GM23338 (cell line): ENCODE measurements around the gene SCN4A. TPM values are rescaled to one million over a fixed set of nuclear protein-coding genes. Genes with fewer than 3 reads are reported as not detected.
A peak's percentile ranks its signal among the peaks of the same experiment; 100 is the strongest.

Experiments used
- ATAC-seq: fragments of 200-7000 bp; cut with Tn5 transposase; 3 replicates; pipeline ENCODE4 v1.9.1; 2020
- DNase-seq: peaks from one replicate; pipeline ENCODE4 v3.0.0-alpha.2; 2015; ENCODE audit warnings: low spot score
- H2AFZ ChIP-seq: fragments of 200-600 bp; sonication (generic); 2 replicates; pipeline ENCODE4 v1.8.0; 2016; ENCODE audit warnings: antibody characterized with exemption, mild to moderate bottlenecking, moderate library complexity
- H3F3A ChIP-seq: fragments of 200-600 bp; sonication (generic); replicated peaks from 2 replicates; pipeline ENCODE4 v1.8.0; 2017; ENCODE audit warnings: antibody characterized with exemption, mixed run types, low read depth
- H3K27ac ChIP-seq: fragments of 200-600 bp; sonication (generic); 2 replicates; pipeline ENCODE4 v1.6.1; 2016; ENCODE audit warnings: low read depth
- H3K27me3 ChIP-seq: fragments of 200-600 bp; sonication (generic); 2 replicates; pipeline ENCODE4 v1.8.0; 2016; ENCODE audit warnings: mild to moderate bottlenecking, mixed run types, moderate library complexity; ENCODE audit not compliant: insufficient read depth
- H3K36me3 ChIP-seq: fragments of 200-600 bp; sonication (generic); 2 replicates; pipeline ENCODE4 v1.8.0; 2016; ENCODE audit warnings: mild to moderate bottlenecking; ENCODE audit not compliant: insufficient read depth
- H3K4me1 ChIP-seq: fragments of 200-600 bp; sonication (generic); 2 replicates; pipeline ENCODE4 v1.8.0; 2016; ENCODE audit warnings: mild to moderate bottlenecking, moderate library complexity; ENCODE audit not compliant: insufficient read depth
- H3K4me2 ChIP-seq: fragments of 200-600 bp; sonication (generic); 2 replicates; pipeline ENCODE4 v1.7.1; 2017; ENCODE audit warnings: mixed run types
- H3K4me3 ChIP-seq: fragments of 200-600 bp; sonication (generic); 2 replicates; pipeline ENCODE4 v1.6.1; 2016; ENCODE audit warnings: mixed run types
- H3K79me2 ChIP-seq: fragments of 200-600 bp; sonication (generic); replicated peaks from 2 replicates; pipeline ENCODE4 v1.8.0; 2017; ENCODE audit warnings: mild to moderate bottlenecking; ENCODE audit not compliant: insufficient read depth
- H3K9me2 ChIP-seq: fragments of 200-600 bp; sonication (generic); 2 replicates; pipeline ENCODE4 v1.8.0; 2017; ENCODE audit not compliant: insufficient read depth
- H4K20me1 ChIP-seq: fragments of 200-600 bp; sonication (generic); replicated peaks from 2 replicates; pipeline ENCODE4 v1.8.0; 2017; ENCODE audit warnings: mild to moderate bottlenecking; ENCODE audit not compliant: insufficient read depth
- H3K27ac Mint-ChIP-seq: 2 replicates; pipeline ENCODE4 v1.8.0; 2020; ENCODE audit warnings: inconsistent platforms, mild to moderate bottlenecking, moderate library complexity, mixed read lengths
- H3K27me3 Mint-ChIP-seq: 3 replicates; pipeline ENCODE4 v1.8.0; 2022; ENCODE audit warnings: low read depth, mild to moderate bottlenecking, moderate library complexity, mixed read lengths, inconsistent platforms; ENCODE audit not compliant: insufficient read depth, poor library complexity
- H3K36me3 Mint-ChIP-seq: 3 replicates; pipeline ENCODE4 v1.8.0; 2021; ENCODE audit warnings: low read depth, mild to moderate bottlenecking, inconsistent platforms, moderate library complexity, mixed read lengths
- H3K4me1 Mint-ChIP-seq: 3 replicates; pipeline ENCODE4 v1.8.0; 2020; ENCODE audit warnings: mild to moderate bottlenecking, inconsistent platforms, mixed read lengths
- H3K4me3 Mint-ChIP-seq: 3 replicates; pipeline ENCODE4 v1.8.0; 2021; ENCODE audit warnings: moderate library complexity, mild to moderate bottlenecking, inconsistent platforms, mixed read lengths
- H3K9me3 Mint-ChIP-seq: 3 replicates; pipeline ENCODE4 v1.8.0; 2020; ENCODE audit warnings: moderate library complexity, mild to moderate bottlenecking, inconsistent platforms, mixed read lengths
- CREB1 ChIP-seq: fragments of 250-450 bp; sonication (Bioruptor Pico); IDR thresholded peaks from 2 replicates; pipeline ENCODE4 v1.5.0; 2020; ENCODE audit warnings: low read depth, mild to moderate bottlenecking, moderate library complexity
- EZH2 ChIP-seq: fragments of 200-600 bp; sonication (generic); IDR thresholded peaks from one replicate; pipeline ENCODE4 v1.8.0; 2017; ENCODE audit warnings: antibody characterized with exemption, mild to moderate bottlenecking, low read depth; ENCODE audit not compliant: unreplicated experiment
- EZH2phosphoT487 ChIP-seq: fragments of 200-600 bp; sonication (generic); IDR thresholded peaks from one replicate; pipeline ENCODE4 v1.8.1; 2018; ENCODE audit warnings: antibody characterized with exemption; ENCODE audit not compliant: unreplicated experiment
- JUNB ChIP-seq: IDR thresholded peaks from one replicate; pipeline ENCODE4 v1.6.1; 2016; ENCODE audit warnings: antibody characterized with exemption; ENCODE audit not compliant: unreplicated experiment
- NANOG ChIP-seq: IDR thresholded peaks from 2 replicates; pipeline ENCODE4 v1.6.1; 2016; ENCODE audit warnings: antibody characterized with exemption, borderline replicate concordance
- POLR2AphosphoS5 ChIP-seq: IDR thresholded peaks from 2 replicates; pipeline ENCODE4 v1.6.1; 2016; ENCODE audit warnings: antibody characterized with exemption, low read depth
- STAT1 ChIP-seq: IDR thresholded peaks from one replicate; pipeline ENCODE4 v1.6.1; 2016; ENCODE audit warnings: antibody characterized with exemption; ENCODE audit not compliant: unreplicated experiment
- ZNF114 ChIP-seq: fragments of 250-450 bp; sonication (Bioruptor Pico); IDR thresholded peaks from 2 replicates; pipeline ENCODE4 v1.5.0; 2020; ENCODE audit warnings: mild to moderate bottlenecking, moderate library complexity
- ZNF331 ChIP-seq: fragments of 250-450 bp; sonication (Bioruptor Pico); IDR thresholded peaks from 2 replicates; pipeline ENCODE4 v1.5.0; 2020; ENCODE audit warnings: low read depth, mild to moderate bottlenecking, moderate library complexity
- polyA plus RNA-seq: library from polyadenylated mRNA; unstranded; fragments of >200 nt; fragmentation: Nextera tagmentation; extraction: Ambion mirVana; gene quantifications from 2 replicates; pipeline ENCODE4 v1.2.1, GENCODE V29; 2016
- total RNA-seq: library from RNA; depleted of rRNA; stranded (reverse); fragments of >200 nt; shearing (Covaris generic); gene quantifications from 2 replicates; pipeline ENCODE4 v1.2.3, GENCODE V29; 2014
- TF ChIP-seq, protein P1 (sequence below): IDR thresholded peaks from 2 replicates; pipeline ENCODE4 v1.6.1; 2016; ENCODE audit warnings: antibody characterized with exemption
- TF ChIP-seq, protein P2 (sequence below): IDR thresholded peaks from one replicate; pipeline ENCODE4 v1.6.1; 2018; ENCODE audit warnings: antibody characterized with exemption; ENCODE audit not compliant: unreplicated experiment
- TF ChIP-seq, protein P3 (sequence below): fragments of 250-450 bp; sonication (Bioruptor Pico); IDR thresholded peaks from 2 replicates; pipeline ENCODE4 v1.5.0; 2020; ENCODE audit warnings: mild to moderate bottlenecking, moderate library complexity
- TF ChIP-seq, protein P4 (sequence below), 2 experiments: fragments of 200-600 bp in 1 of 2; sonication (generic) in 1 of 2; conservative IDR thresholded peaks; 2 replicates each; pipeline versions ENCODE4 v1.5.1 to v1.6.1; 2016 to 2017; ENCODE audit warnings: antibody characterized with exemption in 2 of 2, low read depth in 2 of 2, mild to moderate bottlenecking in 2 of 2, moderate library complexity in 1 of 2

Gene SCN4A
- total and polyA plus RNA-seq, 2 experiments from 2014 or later, result 2.3 to 7.9 TPM

DNA sequence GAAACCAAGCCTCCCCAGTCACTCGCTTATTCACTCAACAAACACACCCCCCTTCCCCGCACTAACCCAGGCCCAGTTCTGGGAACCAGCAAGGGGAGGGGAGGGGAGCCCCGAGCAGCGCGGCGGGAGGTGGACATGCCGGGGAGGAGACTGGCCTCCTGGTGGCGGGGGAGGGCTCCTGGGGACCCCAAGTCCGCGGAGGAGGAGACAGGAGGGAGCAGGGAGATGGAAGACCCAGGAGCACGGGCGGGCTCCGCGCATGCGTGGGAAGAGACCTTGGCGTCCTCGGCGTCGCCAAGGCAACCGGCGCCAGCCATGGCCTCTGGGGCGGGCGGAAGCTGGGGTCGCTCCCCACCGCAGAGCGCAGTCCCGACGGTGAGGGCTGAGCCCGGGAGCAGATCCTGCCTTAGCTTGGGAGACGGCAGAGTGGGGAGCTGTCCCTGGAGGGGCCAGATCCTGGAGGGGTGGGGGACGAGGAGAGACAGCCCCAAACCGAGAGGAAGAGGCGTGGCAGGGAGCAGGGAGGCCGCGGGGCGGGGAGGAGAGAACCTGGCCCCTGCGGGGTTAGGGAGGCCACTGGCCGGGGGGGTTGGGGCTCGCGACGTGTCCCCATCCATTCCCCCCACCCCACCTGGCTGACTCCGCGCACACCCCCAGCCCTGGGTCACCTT lies 25.5 kb upstream of the SCN4A start, which contains the start of gene PRR29:
PRR29 (plus strand) TSS at position 302 of the 671 bp plus-strand sequence; CDS start at position 316, 14 bp downstream.
- peak; percentile 92 for DNase-seq
- H3K27me3 Mint-ChIP-seq, result peaks cover 22% of the 10 kb centered on the region

More for the DNA sequence above, 25.5 kb upstream of the SCN4A start, which contains the start of gene PRR29:
- Histone ChIP-seq H3K4me2 (peak within 1 kb of the TSS; percentile 97), H3K36me3 (no peaks in the 10 kb centered on the region), H3K27me3 (peaks cover 22% of the 10 kb centered on the region), H3K27ac (no peak within 1 kb of the TSS), H2AFZ (peak within 1 kb of the TSS; percentile 100), H3K4me1 (peaks cover 10% of the 10 kb centered on the region), H3F3A (no peaks in the 10 kb centered on the region), H3K4me3 (peak within 1 kb of the TSS; percentile 98), H4K20me1 (no peaks in the 10 kb centered on the region), H3K79me2 (no peaks in the 10 kb centered on the region), H3K9me2 (no peaks in the 10 kb centered on the region)
- TF ChIP-seq, protein P1, sequence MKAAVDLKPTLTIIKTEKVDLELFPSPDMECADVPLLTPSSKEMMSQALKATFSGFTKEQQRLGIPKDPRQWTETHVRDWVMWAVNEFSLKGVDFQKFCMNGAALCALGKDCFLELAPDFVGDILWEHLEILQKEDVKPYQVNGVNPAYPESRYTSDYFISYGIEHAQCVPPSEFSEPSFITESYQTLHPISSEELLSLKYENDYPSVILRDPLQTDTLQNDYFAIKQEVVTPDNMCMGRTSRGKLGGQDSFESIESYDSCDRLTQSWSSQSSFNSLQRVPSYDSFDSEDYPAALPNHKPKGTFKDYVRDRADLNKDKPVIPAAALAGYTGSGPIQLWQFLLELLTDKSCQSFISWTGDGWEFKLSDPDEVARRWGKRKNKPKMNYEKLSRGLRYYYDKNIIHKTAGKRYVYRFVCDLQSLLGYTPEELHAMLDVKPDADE, result no peak
- TF ChIP-seq EZH2phosphoT487 (no peak), ZNF114 (no peak), NANOG (no peak), EZH2 (no peak), POLR2AphosphoS5 (no peak), ZNF331 (CRISPR knock-in tag) (no peak), CREB1 (CRISPR knock-in tag) (no peak), JUNB (no peak), STAT1 (no peak)
- TF ChIP-seq, protein P2, sequence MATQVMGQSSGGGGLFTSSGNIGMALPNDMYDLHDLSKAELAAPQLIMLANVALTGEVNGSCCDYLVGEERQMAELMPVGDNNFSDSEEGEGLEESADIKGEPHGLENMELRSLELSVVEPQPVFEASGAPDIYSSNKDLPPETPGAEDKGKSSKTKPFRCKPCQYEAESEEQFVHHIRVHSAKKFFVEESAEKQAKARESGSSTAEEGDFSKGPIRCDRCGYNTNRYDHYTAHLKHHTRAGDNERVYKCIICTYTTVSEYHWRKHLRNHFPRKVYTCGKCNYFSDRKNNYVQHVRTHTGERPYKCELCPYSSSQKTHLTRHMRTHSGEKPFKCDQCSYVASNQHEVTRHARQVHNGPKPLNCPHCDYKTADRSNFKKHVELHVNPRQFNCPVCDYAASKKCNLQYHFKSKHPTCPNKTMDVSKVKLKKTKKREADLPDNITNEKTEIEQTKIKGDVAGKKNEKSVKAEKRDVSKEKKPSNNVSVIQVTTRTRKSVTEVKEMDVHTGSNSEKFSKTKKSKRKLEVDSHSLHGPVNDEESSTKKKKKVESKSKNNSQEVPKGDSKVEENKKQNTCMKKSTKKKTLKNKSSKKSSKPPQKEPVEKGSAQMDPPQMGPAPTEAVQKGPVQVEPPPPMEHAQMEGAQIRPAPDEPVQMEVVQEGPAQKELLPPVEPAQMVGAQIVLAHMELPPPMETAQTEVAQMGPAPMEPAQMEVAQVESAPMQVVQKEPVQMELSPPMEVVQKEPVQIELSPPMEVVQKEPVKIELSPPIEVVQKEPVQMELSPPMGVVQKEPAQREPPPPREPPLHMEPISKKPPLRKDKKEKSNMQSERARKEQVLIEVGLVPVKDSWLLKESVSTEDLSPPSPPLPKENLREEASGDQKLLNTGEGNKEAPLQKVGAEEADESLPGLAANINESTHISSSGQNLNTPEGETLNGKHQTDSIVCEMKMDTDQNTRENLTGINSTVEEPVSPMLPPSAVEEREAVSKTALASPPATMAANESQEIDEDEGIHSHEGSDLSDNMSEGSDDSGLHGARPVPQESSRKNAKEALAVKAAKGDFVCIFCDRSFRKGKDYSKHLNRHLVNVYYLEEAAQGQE, result no peak
- TF ChIP-seq, protein P3, sequence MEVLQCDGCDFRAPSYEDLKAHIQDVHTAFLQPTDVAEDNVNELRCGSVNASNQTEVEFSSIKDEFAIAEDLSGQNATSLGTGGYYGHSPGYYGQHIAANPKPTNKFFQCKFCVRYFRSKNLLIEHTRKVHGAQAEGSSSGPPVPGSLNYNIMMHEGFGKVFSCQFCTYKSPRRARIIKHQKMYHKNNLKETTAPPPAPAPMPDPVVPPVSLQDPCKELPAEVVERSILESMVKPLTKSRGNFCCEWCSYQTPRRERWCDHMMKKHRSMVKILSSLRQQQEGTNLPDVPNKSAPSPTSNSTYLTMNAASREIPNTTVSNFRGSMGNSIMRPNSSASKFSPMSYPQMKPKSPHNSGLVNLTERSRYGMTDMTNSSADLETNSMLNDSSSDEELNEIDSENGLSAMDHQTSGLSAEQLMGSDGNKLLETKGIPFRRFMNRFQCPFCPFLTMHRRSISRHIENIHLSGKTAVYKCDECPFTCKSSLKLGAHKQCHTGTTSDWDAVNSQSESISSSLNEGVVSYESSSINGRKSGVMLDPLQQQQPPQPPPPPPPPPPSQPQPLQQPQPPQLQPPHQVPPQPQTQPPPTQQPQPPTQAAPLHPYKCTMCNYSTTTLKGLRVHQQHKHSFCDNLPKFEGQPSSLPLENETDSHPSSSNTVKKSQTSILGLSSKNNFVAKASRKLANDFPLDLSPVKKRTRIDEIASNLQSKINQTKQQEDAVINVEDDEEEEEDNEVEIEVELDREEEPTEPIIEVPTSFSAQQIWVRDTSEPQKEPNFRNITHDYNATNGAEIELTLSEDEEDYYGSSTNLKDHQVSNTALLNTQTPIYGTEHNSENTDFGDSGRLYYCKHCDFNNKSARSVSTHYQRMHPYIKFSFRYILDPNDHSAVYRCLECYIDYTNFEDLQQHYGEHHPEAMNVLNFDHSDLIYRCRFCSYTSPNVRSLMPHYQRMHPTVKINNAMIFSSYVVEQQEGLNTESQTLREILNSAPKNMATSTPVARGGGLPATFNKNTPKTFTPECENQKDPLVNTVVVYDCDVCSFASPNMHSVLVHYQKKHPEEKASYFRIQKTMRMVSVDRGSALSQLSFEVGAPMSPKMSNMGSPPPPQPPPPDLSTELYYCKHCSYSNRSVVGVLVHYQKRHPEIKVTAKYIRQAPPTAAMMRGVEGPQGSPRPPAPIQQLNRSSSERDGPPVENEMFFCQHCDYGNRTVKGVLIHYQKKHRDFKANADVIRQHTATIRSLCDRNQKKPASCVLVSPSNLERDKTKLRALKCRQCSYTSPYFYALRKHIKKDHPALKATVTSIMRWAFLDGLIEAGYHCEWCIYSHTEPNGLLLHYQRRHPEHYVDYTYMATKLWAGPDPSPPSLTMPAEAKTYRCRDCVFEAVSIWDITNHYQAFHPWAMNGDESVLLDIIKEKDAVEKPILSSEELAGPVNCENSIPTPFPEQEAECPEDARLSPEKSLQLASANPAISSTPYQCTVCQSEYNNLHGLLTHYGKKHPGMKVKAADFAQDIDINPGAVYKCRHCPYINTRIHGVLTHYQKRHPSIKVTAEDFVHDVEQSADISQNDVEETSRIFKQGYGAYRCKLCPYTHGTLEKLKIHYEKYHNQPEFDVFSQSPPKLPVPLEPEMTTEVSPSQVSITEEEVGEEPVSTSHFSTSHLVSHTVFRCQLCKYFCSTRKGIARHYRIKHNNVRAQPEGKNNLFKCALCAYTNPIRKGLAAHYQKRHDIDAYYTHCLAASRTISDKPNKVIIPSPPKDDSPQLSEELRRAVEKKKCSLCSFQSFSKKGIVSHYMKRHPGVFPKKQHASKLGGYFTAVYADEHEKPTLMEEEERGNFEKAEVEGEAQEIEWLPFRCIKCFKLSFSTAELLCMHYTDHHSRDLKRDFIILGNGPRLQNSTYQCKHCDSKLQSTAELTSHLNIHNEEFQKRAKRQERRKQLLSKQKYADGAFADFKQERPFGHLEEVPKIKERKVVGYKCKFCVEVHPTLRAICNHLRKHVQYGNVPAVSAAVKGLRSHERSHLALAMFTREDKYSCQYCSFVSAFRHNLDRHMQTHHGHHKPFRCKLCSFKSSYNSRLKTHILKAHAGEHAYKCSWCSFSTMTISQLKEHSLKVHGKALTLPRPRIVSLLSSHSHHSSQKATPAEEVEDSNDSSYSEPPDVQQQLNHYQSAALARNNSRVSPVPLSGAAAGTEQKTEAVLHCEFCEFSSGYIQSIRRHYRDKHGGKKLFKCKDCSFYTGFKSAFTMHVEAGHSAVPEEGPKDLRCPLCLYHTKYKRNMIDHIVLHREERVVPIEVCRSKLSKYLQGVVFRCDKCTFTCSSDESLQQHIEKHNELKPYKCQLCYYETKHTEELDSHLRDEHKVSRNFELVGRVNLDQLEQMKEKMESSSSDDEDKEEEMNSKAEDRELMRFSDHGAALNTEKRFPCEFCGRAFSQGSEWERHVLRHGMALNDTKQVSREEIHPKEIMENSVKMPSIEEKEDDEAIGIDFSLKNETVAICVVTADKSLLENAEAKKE (CRISPR knock-in tag), result no peak
- TF ChIP-seq, protein P4, sequence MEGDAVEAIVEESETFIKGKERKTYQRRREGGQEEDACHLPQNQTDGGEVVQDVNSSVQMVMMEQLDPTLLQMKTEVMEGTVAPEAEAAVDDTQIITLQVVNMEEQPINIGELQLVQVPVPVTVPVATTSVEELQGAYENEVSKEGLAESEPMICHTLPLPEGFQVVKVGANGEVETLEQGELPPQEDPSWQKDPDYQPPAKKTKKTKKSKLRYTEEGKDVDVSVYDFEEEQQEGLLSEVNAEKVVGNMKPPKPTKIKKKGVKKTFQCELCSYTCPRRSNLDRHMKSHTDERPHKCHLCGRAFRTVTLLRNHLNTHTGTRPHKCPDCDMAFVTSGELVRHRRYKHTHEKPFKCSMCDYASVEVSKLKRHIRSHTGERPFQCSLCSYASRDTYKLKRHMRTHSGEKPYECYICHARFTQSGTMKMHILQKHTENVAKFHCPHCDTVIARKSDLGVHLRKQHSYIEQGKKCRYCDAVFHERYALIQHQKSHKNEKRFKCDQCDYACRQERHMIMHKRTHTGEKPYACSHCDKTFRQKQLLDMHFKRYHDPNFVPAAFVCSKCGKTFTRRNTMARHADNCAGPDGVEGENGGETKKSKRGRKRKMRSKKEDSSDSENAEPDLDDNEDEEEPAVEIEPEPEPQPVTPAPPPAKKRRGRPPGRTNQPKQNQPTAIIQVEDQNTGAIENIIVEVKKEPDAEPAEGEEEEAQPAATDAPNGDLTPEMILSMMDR (conservative IDR thresholded peaks at IDR 0.05; ENCODE audit: low read depth in 2 of 2), result no peak
- no peaks in the 10 kb centered on the region; the same call in 2 of the 3 replicates for H3K9me3 Mint-ChIP-seq
- no peaks in the 10 kb centered on the region; the same call in 2 of the 3 replicates for H3K36me3 Mint-ChIP-seq
- peak; percentile 86 for ATAC-seq
- peaks cover 18% of the 10 kb centered on the region for H3K4me1 Mint-ChIP-seq
- H3K4me3 Mint-ChIP-seq, result peak within 1 kb of the TSS; percentile 84
- no peak within 1 kb of the TSS for H3K27ac Mint-ChIP-seq
